Astrocyte of the spinal cord (primary cell): ENCODE data around the gene RASD2.

Experiments
- DNase-seq: peaks from one replicate; pipeline ENCODE4 v3.0.0; 2011; ENCODE audit warnings: low read depth, low spot score
- H3K4me3 ChIP-seq: 2 replicates; pipeline ENCODE4 v1.5.1; 2011; ENCODE audit warnings: low read depth, mild to moderate bottlenecking, low read length, moderate library complexity
- CTCF ChIP-seq: IDR thresholded peaks from 2 replicates; pipeline ENCODE4 v1.5.1; 2012; ENCODE audit warnings: low read depth, mild to moderate bottlenecking, low read length, inconsistent platforms
- in situ Hi-C: cut with HindIII; loops from 2 replicates; pipeline ENCODE4 v1.10.0; 2017; ENCODE audit warnings: low sequenced_read_pairs

Gene RASD2

GRCh38 chr22:35541254-35541748, 670 bp downstream of the RASD2 start:
- in situ Hi-C loops = no loop called here
- DNase-seq = no peak
- no peak overlapping the region for H3K4me3 ChIP-seq
- TF ChIP-seq CTCF = no peak

GRCh38 chr22:35542157-35542938, 1.7 kb downstream of the RASD2 start:
- DNase-seq = no peak
- H3K4me3 ChIP-seq = no peak overlapping the region
- in situ Hi-C loops = no loop called here
- TF ChIP-seq CTCF = no peak

- no peak for TF ChIP-seq CTCF
- in situ Hi-C loops = no loop called here
- DNase-seq = no peak
- H3K4me3 ChIP-seq = no peak overlapping the region
Measured at GRCh38 chr22:35542939-35543516, 2.4 kb downstream of the RASD2 start.

GRCh38 chr22:35543702-35544101, 3.1 kb downstream of the RASD2 start:
- DNase-seq = no peak
- no peak for TF ChIP-seq CTCF
- in situ Hi-C loops = no loop called here
- no peak overlapping the region for H3K4me3 ChIP-seq

GRCh38 chr22:35544189-35544588, 3.6 kb downstream of the RASD2 start:
- in situ Hi-C loops = no loop called here
- no peak overlapping the region for H3K4me3 ChIP-seq
- no peak for DNase-seq
- TF ChIP-seq CTCF = no peak

GRCh38 chr22:35544827-35545226, 4.2 kb downstream of the RASD2 start:
- DNase-seq = no peak
- no peak overlapping the region for H3K4me3 ChIP-seq
- in situ Hi-C loops = no loop called here
- TF ChIP-seq CTCF = no peak
